PC-9 (cell line): ENCODE measurements around the gene RRP12. TPM values are rescaled to one million over a fixed set of nuclear protein-coding genes. Genes with fewer than 3 reads are reported as not detected.

Experiments
- BruUV-seq: library from RNA; stranded (reverse); fragments of 400-500 nt; replicated peaks from 2 replicates; lab custom pipeline; 2021; lab: Mats Ljungman, UMichigan
- CTCF ChIA-PET: fragments of 300-600 bp; sonication (Branson Sonifier 250); formaldehyde crosslinking; loops from one replicate; lab custom pipeline; 2022; ENCODE audit warnings: antibody characterized with exemption; lab: Charles Lee
- POLR2A ChIA-PET: fragments of 300-600 bp; sonication (Branson Sonifier 250); formaldehyde crosslinking; loops from one replicate; lab custom pipeline; 2022; ENCODE audit warnings: antibody characterized with exemption; ENCODE audit not compliant: unreplicated experiment; lab: Charles Lee
- DNase-seq, 2 experiments: peaks; one replicate each; pipeline versions ENCODE4 v3.0.0 to v3.0.0-alpha.2; 2015 to 2022; ENCODE audit warnings: mixed read lengths in 1 of 2
- H2AFZ ChIP-seq: fragments of 200-600 bp; sonication (generic); 2 replicates; pipeline ENCODE4 v1.8.1; 2017; ENCODE audit warnings: antibody characterized with exemption
- H3F3A ChIP-seq: fragments of 200-600 bp; sonication (generic); 2 replicates; pipeline ENCODE4 v1.8.1; 2017; ENCODE audit warnings: antibody characterized with exemption, mild to moderate bottlenecking, low read depth; ENCODE audit not compliant: insufficient read depth
- H3K27ac ChIP-seq: fragments of 200-600 bp; sonication (generic); 2 replicates; pipeline ENCODE4 v1.6.1; 2016; ENCODE audit warnings: mixed run types
- H3K27me3 ChIP-seq: fragments of 200-600 bp; sonication (generic); 2 replicates; pipeline ENCODE4 v1.6.1; 2016; ENCODE audit warnings: low read depth, mixed run types; ENCODE audit not compliant: insufficient read depth
- H3K36me3 ChIP-seq: fragments of 200-600 bp; sonication (generic); 2 replicates; pipeline ENCODE4 v1.6.1; 2016; ENCODE audit warnings: low read depth, mixed run types
- H3K4me1 ChIP-seq: fragments of 200-600 bp; sonication (generic); replicated peaks from 2 replicates; pipeline ENCODE4 v1.6.1; 2016; ENCODE audit warnings: mixed run types; ENCODE audit not compliant: insufficient read depth
- H3K4me2 ChIP-seq: fragments of 200-600 bp; sonication (generic); 2 replicates; pipeline ENCODE4 v1.6.1; 2017; ENCODE audit warnings: mixed run types
- H3K4me3 ChIP-seq: fragments of 200-600 bp; sonication (generic); 2 replicates; pipeline ENCODE4 v1.6.1; 2016; ENCODE audit warnings: mixed run types
- H3K79me2 ChIP-seq: fragments of 200-600 bp; sonication (generic); 2 replicates; pipeline ENCODE4 v1.6.1; 2017; ENCODE audit warnings: low read depth, mixed run types
- H3K9me2 ChIP-seq: fragments of 200-600 bp; sonication (generic); 2 replicates; pipeline ENCODE4 v1.8.1; 2017; ENCODE audit warnings: mild to moderate bottlenecking; ENCODE audit not compliant: insufficient read depth
- H3K9me3 ChIP-seq: fragments of 200-600 bp; sonication (generic); 2 replicates; pipeline ENCODE4 v1.8.1; 2016; ENCODE audit warnings: low read depth; ENCODE audit not compliant: insufficient read depth
- H4K20me1 ChIP-seq: fragments of 200-600 bp; sonication (generic); 2 replicates; pipeline ENCODE4 v1.8.1; 2017; ENCODE audit not compliant: insufficient read depth
- CTCF ChIP-seq: fragments of 200-600 bp; sonication (generic); conservative IDR thresholded peaks from 2 replicates; pipeline ENCODE4 v1.6.1; 2017; ENCODE audit warnings: mixed run types, antibody characterized with exemption, mild to moderate bottlenecking, moderate library complexity
- EZH2 ChIP-seq: fragments of 200-600 bp; sonication (generic); IDR thresholded peaks from 2 replicates; pipeline ENCODE4 v1.8.0; 2017; ENCODE audit warnings: antibody characterized with exemption, low read depth
- intact Hi-C: fragments of 100-400 bp; cut with micrococcal nuclease; formaldehyde crosslinking; loops from one replicate; pipeline ENCODE4 v1.10.0; 2022; ENCODE audit not compliant: unreplicated experiment
- total RNA-seq: library from RNA; stranded (reverse); gene quantifications from 2 replicates; pipeline ENCODE4 v1.2.3, GENCODE V29; 2021

Gene RRP12
- total RNA-seq, 1 experiment from 2014 or later = 34.3 TPM

- H3K79me2 ChIP-seq = peaks cover 40% of the 10 kb centered on the region
- H3F3A ChIP-seq = peaks cover 20% of the 10 kb centered on the region; the same call in 1 of the 2 replicates
- no peaks in the 10 kb centered on the region for H3K9me3 ChIP-seq
- ChIA-PET CTCF (no interaction called here), POLR2A (no interaction called here)
- peak; percentile 59 to 80 for DNase-seq
- no TSS peak for BruUV-seq
- intact Hi-C loops = loop anchor here (5.0 kb wide), 3 partner anchors 42 to 113 kb away; partner anchors contain the start of genes ARHGAP19, EXOSC1 and ZDHHC16
- H3K9me2 ChIP-seq = no peaks in the 10 kb centered on the region
- no peaks in the 10 kb centered on the region for H3K36me3 ChIP-seq
- peaks cover 5% of the 10 kb centered on the region; the same call in 1 of the 2 replicates for H4K20me1 ChIP-seq
- H3K4me2 ChIP-seq = peak within 1 kb of the TSS; percentile 97
- H3K27ac ChIP-seq = peak within 1 kb of the TSS; percentile 75
- H3K27me3 ChIP-seq = no peaks in the 10 kb centered on the region
- peak within 1 kb of the TSS; percentile 79 for H2AFZ ChIP-seq
- H3K4me1 ChIP-seq = peaks cover 41% of the 10 kb centered on the region
- TF ChIP-seq CTCF = no peak
- no peak for TF ChIP-seq EZH2
- H3K4me3 ChIP-seq = peak within 1 kb of the TSS; percentile 81
These were observed 66.6 kb downstream of the RRP12 start, which contains the start of gene FRAT2 for GRCh38 chr10:97334370-97335175. TSS of gene FRAT2 (minus strand) at chr10:97334729. CDS start at chr10:97334572, 157 bp downstream.

- Histone ChIP-seq H3K27me3 (no peaks in the 10 kb centered on the region), H3K27ac (peak overlapping the region; percentile 50), H2AFZ (peak overlapping the region; percentile 71), H3K79me2 (peaks cover 40% of the 10 kb centered on the region), H3K9me2 (no peaks in the 10 kb centered on the region), H4K20me1 (peaks cover 5% of the 10 kb centered on the region; the same call in 1 of the 2 replicates), H3K4me2 (peak overlapping the region; percentile 97), H3K36me3 (no peaks in the 10 kb centered on the region), H3K4me3 (peak overlapping the region; percentile 81), H3F3A (peaks cover 26% of the 10 kb centered on the region; the same call in 1 of the 2 replicates), H3K9me3 (no peaks in the 10 kb centered on the region), H3K4me1 (peaks cover 49% of the 10 kb centered on the region)
- intact Hi-C loops = loop anchor here (5.0 kb wide), 3 partner anchors 41 to 114 kb away; partner anchors contain the start of genes ARHGAP19, EXOSC1 and ZDHHC16
- no TSS peak for BruUV-seq
- ChIA-PET POLR2A (interaction anchor here (0.6 to 0.9 kb wide), 3 partner anchors 42 to 723 kb away, joined by 3 to 5 read pairs (median 3); no protein-coding TSS in a partner anchor), CTCF (interaction anchor here (1.6 to 1.8 kb wide), 2 partner anchors 41 to 55 kb away, joined by 7 to 15 read pairs; partner anchors contain the start of gene ARHGAP19)
- peak in 1 of 2 experiments; percentile 20 for DNase-seq
- TF ChIP-seq EZH2 (no peak), CTCF (no peak)
These were observed 67.4 kb downstream of the RRP12 start for GRCh38 chr10:97333601-97334369.

GRCh38 chr10:97333351-97333600 is 67.9 kb downstream of the RRP12 start:
- POLR2A ChIA-PET = interaction anchor here (0.6 to 0.9 kb wide), 3 partner anchors 42 to 722 kb away, joined by 3 to 5 read pairs (median 3); no protein-coding TSS in a partner anchor

More at GRCh38 chr10:97333351-97333600, 67.9 kb downstream of the RRP12 start:
- H3F3A ChIP-seq = peaks cover 31% of the 10 kb centered on the region; the same call in 1 of the 2 replicates
- H3K4me2 ChIP-seq = peak overlapping the region; percentile 97
- DNase-seq = no peak
- H4K20me1 ChIP-seq = peaks cover 5% of the 10 kb centered on the region; the same call in 1 of the 2 replicates
- intact Hi-C loops = loop anchor here (5.0 kb wide), 3 partner anchors 41 to 114 kb away; partner anchors contain the start of genes ARHGAP19, EXOSC1 and ZDHHC16
- no peaks in the 10 kb centered on the region for H3K9me3 ChIP-seq
- no peaks in the 10 kb centered on the region for H3K36me3 ChIP-seq
- H3K4me1 ChIP-seq = peaks cover 53% of the 10 kb centered on the region
- H3K9me2 ChIP-seq = no peaks in the 10 kb centered on the region
- H2AFZ ChIP-seq = peak overlapping the region; percentile 71
- peaks cover 40% of the 10 kb centered on the region for H3K79me2 ChIP-seq
- no TSS peak for BruUV-seq
- CTCF ChIA-PET = interaction anchor here (1.6 to 1.8 kb wide), 2 partner anchors 41 to 55 kb away, joined by 7 to 15 read pairs; partner anchors contain the start of gene ARHGAP19
- H3K27ac ChIP-seq = peak overlapping the region; percentile 50
- no peaks in the 10 kb centered on the region for H3K27me3 ChIP-seq
- H3K4me3 ChIP-seq = peak overlapping the region; percentile 81
- no peak for TF ChIP-seq EZH2
- no peak for TF ChIP-seq CTCF
